ENCODE data around the gene POSTN.
A peak's percentile ranks its signal among the peaks of the same experiment; 100 is the strongest.
"Not testable (repeated sequence)": the region's sequence is repeated elsewhere in the genome, so short reads cannot be mapped to it uniquely, and the experiment has no call there.

POSTN gene

DNA sequence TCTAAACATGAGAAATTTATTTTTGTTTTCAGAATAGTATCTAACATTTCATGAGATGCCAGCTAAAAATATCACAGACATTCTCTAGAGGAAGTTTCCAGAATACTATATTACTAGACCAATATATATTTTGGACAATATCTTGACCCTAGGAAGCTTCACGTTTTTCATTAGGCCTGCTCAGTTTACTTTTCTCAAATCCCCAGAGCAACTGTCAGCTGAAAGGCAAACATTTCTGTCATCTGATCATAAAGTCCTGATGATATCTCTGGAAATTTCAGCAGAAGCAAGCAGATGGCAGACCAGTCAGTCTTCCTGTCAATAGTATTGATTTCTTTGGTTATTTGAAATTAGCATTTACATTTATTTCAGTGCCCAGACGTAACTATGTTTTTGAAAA lies 4.0 kb downstream of the POSTN start:
- no peak for DNase-seq

DNA sequence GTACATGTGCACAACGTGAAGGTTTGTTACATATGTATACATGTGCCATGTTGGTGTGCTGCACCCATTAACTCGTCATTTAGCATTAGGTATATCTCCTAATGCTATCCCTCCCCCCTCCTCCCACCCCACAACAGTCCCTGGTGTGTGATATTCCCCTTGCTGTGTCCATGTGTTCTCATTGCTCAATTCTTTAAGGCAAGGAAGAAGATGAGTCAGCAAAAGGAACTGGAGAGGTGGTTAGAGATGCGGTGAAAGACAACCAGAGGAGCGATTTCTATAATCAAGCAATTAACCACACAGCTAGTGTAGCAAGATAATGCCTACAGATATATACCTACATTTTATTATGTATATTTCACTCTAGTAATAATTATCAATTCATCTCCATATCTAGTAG lies 9.2 kb downstream of the POSTN start:
- not testable (repeated sequence) for DNase-seq

DNA sequence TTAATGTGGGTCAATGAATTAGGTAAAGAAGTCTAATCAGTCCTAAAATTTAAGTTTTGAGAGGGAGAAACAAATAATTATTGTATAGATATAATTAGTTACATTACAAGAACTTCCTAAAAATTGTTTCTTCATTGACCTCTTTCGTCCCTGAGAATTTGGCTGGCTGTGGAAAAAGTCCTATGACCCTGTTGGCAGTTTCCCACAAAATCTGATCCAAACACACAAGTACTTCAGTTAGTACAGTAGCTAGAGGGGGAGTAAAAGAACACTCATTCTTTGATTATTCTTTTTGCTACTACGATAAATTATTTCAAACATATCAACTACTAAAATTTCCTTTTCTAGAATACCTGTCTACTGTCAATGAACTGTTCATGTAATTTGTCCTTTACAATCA lies 11.3 kb downstream of the POSTN start:
- no peak for DNase-seq

GRCh38 chr13:37586164-37586563 lies 12.4 kb downstream of the POSTN start:
- no peak for DNase-seq

DNA sequence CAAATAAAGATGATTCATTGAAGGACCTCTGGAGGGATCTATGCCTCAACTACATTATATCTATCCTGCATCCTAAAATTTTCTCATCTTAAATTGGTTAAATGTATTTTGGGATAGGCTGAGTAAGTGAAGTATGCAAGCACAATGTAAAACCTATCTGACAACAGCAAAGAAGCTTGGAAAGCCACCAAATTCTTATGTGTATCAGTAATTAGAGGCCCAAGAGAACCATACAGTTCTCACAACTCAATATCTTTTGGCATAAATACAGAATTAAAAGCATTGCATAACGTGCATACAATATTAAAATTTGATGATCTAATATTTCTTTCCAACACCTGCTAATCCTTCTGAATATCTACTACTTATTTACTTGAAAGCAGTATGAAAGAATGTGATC lies 13.0 kb downstream of the POSTN start:
- DNase-seq, result no peak

DNA sequence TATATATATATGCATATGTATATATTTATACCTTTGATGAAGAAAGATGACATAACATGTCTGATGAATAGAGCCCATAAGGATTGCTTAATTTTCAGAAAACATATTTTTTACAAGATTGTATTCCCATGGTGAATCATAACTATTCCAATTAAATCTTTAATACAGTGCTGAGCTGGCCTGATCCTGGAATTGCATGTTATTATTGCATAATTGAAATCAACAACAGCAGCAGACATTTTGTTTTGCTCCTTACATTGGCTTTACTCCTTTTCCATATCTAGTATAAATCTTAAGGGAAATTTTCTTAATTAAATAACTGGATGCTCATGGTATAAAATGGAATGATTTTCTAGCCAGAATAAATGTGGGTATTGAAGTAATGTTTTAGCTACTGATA lies 22.0 kb downstream of the POSTN start:
- no peak for DNase-seq

DNA sequence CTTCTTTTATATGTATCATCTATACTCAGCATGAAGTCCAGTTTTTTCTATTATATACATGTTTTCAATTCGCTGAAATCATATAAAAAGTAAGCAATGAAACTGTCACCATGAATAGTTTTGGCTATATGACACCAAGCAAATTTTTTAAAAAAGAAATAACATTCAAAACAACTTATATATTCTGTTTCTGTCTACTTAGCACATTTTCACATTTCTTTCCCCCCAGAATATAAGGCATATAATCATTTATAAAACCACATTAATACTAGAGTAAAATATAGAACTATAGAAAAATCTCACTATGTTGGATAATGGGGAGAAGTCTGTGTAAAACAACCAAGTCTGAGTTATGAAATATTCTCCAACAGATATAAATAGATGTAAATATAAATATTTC lies 33.1 kb downstream of the POSTN start:
- no peak for DNase-seq

DNA sequence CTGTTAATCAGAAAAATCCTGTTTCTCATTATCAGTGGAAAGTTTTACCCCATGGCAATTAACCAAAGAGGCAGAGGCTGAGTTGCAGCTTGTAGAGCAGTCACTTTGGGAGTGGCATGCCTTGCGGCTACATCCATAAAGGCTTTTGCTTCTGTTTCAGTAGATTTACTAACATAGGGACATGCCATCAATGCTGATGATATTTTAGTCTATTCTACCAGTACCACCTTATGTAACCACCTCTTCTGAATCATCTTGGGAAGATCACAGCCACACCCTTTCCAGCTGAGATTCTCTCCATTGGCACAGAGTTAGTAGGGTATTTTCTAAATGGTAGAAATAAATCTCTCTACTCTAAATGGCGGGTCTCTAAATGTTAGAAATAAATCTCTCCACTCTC lies 37.5 kb downstream of the POSTN start:
- DNase-seq, result no peak

- DNase-seq, result no peak
Measured at GRCh38 chr13:37560526-37560925, 38.0 kb downstream of the POSTN start.

DNA sequence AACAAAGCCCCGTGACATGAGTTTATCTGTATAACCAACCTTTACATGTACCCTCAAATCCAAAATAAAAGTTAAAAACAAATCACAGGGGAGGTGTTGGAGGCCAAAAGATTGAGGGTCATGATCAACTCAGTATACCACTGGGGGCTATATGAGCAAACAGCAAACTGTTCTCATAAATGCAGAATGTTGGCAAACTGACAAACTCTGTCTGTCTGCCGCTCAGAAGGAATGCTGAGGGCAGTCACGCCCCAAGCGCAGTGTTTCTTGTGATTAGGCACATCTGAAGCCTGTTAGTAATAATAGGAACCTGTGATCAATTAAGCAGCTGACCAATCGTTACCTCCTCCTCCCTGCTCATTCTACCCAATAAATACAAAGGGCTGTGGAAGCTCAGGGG lies 39.8 kb downstream of the POSTN start:
- DNase-seq, result not testable (repeated sequence)

DNA sequence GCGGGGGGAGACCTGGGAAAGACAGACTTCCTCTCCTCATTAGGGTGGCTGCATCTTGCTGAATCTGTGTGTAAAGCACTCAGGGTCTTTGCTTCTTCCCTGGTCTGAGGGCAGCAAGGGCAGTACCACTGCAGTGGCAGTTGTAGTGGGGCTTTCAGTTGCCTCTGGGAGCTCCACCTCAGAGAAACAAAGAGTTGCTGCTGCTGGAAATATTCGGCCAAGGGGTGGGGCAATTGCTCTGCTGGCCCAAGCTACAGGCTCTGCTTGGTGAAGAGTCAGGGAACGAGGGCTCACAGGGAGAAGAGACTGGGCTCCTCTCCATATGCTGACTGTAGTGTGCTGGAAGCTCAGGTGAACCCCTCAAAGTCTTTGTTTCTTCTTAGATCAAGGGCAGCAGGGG lies 52.5 kb downstream of the POSTN start:
- DNase-seq, result no peak

DNA sequence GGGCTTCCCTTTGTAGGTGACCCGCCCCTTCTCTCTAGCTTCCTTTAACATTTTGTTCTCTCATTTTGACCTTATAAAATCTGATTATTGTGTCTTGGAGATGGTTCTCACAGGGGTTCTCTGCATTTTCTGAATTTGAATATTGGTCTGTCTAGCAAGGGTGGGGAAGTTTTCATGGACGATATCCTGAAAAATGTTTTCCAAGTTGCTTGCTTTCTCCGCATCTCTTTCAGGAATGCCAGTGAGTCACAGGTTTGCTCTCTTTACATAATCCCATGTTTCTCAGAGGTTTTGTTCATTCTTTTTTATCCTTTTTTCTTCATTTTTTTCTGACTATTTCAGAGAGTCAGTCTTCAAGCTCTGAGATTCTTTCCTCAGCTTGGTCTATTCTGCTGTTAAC lies 53.6 kb downstream of the POSTN start:
- DNase-seq, result no peak

GRCh38 chr13:37539976-37540605 lies 58.5 kb downstream of the POSTN start:
- no peak for DNase-seq

GRCh38 chr13:37539170-37539569 lies 59.4 kb downstream of the POSTN start:
- DNase-seq, result no peak

GRCh38 chr13:37535501-37535900 lies 63.1 kb downstream of the POSTN start:
- no peak for DNase-seq

GRCh38 chr13:37534676-37535075 lies 63.9 kb downstream of the POSTN start:
- DNase-seq, result no peak

- no peak for DNase-seq
Measured at GRCh38 chr13:37534181-37534580, 64.4 kb downstream of the POSTN start.

GRCh38 chr13:37531049-37531448 lies 67.5 kb downstream of the POSTN start:
- no peak for DNase-seq

DNA sequence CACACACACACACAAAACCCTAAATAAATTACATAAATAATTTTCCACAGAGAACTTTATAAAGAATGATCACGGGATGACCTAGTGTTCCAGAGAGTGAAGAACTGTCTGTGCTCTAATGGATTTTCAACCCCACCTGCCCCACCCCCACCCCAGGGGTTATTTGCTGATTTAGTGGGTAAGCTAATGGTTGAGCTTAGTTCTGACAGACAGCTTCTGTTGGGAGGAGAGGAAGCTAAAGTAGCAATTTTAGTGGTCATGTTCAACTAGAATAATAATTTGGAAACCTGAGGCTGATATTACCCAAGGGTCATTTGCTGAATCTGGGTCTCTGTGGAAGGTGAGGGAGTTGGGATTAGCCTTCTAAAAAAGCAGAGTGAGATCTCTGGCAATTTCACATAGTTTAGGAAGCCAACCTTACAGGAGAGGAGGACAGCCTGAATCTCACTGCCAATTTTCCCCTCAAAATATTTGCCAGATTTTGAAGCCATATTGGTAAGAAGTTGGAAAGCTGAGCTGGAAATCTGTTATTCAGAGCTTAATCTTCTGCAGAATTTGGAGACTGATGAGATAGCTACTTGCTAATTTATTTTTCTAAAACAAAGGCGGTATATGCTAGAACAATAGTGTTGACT lies 68.7 kb downstream of the POSTN start:
- no peak for DNase-seq

- peak; percentile 38 to 55 for DNase-seq
Measured at GRCh38 chr13:37526710-37527473, 71.7 kb downstream of the POSTN start.

GRCh38 chr13:37515226-37515625 lies 83.3 kb downstream of the POSTN start:
- DNase-seq, result no peak
